Astrocyte of the cerebellum (primary cell): ENCODE results near the gene ZNF710.

Source experiments
- DNase-seq: peaks from one replicate; pipeline ENCODE4 v3.0.0-alpha.2; 2011; ENCODE audit warnings: low read depth
- H3K4me3 ChIP-seq: 2 replicates; pipeline ENCODE4 v1.5.1; 2011; ENCODE audit warnings: mild to moderate bottlenecking, low read depth, low read length, moderate library complexity
- in situ Hi-C: cut with HindIII; loops from 2 replicates; pipeline ENCODE4 v1.10.0; 2017; ENCODE audit warnings: low sequenced_read_pairs
- TF ChIP-seq, protein P1 (sequence below): IDR thresholded peaks from 2 replicates; pipeline ENCODE4 v1.5.1; 2012; ENCODE audit warnings: low read length, low read depth, moderate library complexity, mild to moderate bottlenecking; ENCODE audit errors: missing control alignments

Gene ZNF710

DNA sequence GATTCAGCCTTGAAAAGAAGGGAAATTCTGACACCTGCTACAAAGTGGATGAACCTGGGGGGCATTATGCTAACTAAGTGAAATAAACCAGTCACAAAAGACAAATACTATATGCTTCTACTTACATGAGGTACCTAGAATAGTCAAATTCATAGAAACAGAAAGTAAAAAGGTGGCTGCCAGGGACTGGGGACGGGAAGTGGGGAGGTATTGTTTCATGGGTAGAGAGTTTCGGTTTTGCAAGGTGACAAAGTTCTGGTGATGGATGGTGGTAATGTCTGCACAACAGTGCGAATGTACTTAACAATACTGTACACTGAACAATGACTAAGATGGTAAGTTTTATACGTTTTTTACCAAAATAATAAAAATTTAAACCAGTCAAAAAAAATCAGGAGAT is 96.4 kb downstream of the ZNF710 start:
- TF ChIP-seq, protein P1, sequence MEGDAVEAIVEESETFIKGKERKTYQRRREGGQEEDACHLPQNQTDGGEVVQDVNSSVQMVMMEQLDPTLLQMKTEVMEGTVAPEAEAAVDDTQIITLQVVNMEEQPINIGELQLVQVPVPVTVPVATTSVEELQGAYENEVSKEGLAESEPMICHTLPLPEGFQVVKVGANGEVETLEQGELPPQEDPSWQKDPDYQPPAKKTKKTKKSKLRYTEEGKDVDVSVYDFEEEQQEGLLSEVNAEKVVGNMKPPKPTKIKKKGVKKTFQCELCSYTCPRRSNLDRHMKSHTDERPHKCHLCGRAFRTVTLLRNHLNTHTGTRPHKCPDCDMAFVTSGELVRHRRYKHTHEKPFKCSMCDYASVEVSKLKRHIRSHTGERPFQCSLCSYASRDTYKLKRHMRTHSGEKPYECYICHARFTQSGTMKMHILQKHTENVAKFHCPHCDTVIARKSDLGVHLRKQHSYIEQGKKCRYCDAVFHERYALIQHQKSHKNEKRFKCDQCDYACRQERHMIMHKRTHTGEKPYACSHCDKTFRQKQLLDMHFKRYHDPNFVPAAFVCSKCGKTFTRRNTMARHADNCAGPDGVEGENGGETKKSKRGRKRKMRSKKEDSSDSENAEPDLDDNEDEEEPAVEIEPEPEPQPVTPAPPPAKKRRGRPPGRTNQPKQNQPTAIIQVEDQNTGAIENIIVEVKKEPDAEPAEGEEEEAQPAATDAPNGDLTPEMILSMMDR: no peak
- DNase-seq: no peak
- in situ Hi-C loops: no loop called here
- H3K4me3 ChIP-seq: no peak overlapping the region

DNA sequence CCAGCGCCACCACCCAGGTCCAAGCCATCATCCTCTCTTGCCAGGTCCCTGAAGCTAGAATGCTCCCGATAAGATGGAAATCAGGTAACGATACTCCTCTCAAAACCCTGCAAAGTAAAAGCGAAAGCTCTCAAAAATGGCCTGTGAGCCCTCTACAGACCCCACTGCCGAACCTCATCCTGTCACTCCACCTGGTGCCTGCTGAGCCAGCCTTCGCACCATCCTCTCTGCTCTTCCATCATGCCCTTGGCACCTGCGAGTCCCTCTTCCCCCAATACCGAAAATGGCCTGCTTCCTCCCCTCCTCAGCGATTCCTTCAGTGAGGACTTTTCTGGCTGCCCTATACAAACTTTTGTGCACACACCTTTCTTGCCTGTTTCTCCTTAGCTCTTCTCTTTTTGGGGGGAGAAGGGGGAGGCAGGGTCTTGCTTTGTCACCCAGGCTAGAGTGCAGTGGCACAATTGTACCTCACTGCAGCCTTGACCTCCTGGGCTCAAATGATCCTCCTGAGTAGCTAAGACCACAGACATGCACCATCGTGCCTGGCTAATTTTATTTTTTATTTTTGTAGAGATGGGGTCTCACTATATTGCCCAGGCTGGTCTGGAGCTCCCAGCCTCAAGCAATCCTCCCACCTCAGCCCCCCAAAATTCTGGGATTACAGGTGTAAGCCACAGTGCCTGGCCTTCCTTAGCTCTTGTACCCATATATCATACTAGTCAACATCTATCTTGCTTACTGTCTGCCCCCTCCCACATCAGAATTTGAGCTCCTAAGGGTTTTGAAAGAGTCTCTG is 98.1 kb downstream of the ZNF710 start:
- TF ChIP-seq, protein P1: no peak
- no peak overlapping the region for H3K4me3 ChIP-seq
- in situ Hi-C loops: no loop called here
- no peak for DNase-seq

GRCh38 chr15:90099868-90100831 is 99.0 kb downstream of the ZNF710 start:
- peak overlapping the region; percentile 1 for H3K4me3 ChIP-seq
- in situ Hi-C loops: loop anchor here (5.0 kb wide), 1 partner anchor 42 kb away; no protein-coding TSS in a partner anchor
- DNase-seq: peak; percentile 39
- TF ChIP-seq, protein P1: no peak

DNA sequence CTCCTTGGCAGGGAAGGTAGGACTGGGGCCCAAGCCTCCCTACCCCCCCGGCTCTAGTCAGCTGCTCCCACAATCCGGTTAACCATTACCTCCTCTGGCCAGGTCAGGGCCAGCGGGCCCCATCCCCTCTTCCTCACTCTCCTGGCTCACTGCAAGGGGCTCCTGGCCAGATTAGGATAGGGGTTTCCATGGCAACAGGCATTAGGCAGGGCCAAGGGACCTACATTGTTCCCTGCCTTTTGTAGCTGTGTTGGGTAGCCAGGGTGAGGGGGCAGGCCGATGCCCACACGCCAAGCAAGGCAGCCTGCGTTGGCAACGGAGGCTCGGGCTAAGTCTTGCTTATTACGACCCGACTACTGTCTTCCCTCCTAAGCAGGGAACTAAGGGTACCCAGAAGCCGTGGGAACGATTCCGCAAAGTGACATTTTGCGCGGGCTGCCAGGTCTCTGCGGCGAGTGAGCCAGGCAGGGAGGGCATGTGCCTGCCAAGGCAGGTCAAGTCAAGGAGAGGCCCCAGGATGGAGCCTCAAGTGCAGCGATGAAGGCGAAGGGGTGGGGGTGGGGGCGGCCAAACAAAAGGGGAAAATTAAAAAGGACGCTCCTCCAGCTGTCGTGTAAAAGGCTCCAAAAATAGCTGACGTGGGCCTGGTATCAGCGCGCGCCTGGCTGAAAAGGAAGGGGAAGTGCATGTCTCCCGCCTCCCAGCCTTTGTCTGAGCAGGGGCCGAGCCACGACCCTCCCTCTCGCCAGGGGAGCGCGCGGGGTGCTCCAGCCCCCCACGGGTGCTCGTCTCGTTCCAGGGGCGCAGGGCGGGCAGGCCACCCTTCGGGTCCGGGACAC is 100.2 kb downstream of the ZNF710 start:
- TF ChIP-seq, protein P1: no peak
- in situ Hi-C loops: loop anchor here (5.0 kb wide), 1 partner anchor 41 kb away; no protein-coding TSS in a partner anchor
- H3K4me3 ChIP-seq: peak overlapping the region; percentile 67
- no peak for DNase-seq

- DNase-seq: peak; percentile 37
These were observed 101.1 kb downstream of the ZNF710 start, which contains the start of gene IDH2 for GRCh38 chr15:90101969-90102890. TSS of gene IDH2 (minus strand) at chr15:90102468. CDS start at chr15:90102390, 78 bp downstream.

More at GRCh38 chr15:90101969-90102890, 101.1 kb downstream of the ZNF710 start, which contains the start of gene IDH2:
- peak within 1 kb of the TSS; percentile 67 for H3K4me3 ChIP-seq
- in situ Hi-C loops: loop anchor here (5.0 kb wide), 1 partner anchor 40 kb away; no protein-coding TSS in a partner anchor
- TF ChIP-seq, protein P1: no peak
